NCI-H2081 treated with DMSO at 0.1 percent for 48 hours (cell line): ENCODE results near the gene TCF7.

ENCODE experiments used
- DNase-seq: peaks from one replicate; lab custom pipeline; 2025; lab: John Stamatoyannopoulos, UW

The TCF7 gene

GRCh38 chr5:134177369-134178095 is 63.1 kb downstream of the TCF7 start:
- DNase-seq: no peak

DNA sequence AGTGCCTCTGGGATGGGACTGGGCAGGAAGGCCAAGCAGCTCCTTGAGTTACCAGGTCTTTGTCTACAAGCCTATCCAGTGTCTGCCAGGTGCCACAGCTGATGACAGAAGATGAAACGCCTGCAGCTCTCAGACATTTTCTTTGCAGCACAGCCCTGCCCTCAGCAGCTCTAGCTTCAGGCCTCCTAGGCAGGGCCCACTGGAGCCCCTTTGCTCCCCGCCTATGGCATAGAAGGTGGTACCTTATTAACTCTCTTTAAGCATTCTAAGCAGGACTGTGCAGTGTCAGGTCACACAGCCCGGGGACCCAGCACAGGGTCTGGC is 63.6 kb downstream of the TCF7 start:
- DNase-seq: no peak

DNA sequence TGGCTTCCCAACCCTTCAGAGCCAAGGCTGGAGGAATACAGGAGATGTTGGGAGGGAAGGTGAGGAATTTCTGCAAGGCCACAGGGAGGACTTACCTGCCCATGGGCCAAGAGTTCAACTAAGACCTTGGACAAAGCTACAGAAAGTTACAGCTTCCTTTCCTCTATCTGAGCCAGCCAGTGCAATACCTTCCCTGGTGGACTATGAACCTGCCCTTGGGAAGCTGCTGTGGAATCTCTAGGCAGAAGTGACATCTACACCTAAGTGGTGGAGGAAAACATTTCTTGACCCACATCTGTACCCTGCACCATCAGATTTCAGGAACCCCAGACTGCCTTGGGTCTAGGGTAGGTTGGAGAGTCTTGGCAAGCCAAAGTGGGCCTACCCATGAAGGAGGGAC is 69.0 kb downstream of the TCF7 start:
- DNase-seq: no peak

DNA sequence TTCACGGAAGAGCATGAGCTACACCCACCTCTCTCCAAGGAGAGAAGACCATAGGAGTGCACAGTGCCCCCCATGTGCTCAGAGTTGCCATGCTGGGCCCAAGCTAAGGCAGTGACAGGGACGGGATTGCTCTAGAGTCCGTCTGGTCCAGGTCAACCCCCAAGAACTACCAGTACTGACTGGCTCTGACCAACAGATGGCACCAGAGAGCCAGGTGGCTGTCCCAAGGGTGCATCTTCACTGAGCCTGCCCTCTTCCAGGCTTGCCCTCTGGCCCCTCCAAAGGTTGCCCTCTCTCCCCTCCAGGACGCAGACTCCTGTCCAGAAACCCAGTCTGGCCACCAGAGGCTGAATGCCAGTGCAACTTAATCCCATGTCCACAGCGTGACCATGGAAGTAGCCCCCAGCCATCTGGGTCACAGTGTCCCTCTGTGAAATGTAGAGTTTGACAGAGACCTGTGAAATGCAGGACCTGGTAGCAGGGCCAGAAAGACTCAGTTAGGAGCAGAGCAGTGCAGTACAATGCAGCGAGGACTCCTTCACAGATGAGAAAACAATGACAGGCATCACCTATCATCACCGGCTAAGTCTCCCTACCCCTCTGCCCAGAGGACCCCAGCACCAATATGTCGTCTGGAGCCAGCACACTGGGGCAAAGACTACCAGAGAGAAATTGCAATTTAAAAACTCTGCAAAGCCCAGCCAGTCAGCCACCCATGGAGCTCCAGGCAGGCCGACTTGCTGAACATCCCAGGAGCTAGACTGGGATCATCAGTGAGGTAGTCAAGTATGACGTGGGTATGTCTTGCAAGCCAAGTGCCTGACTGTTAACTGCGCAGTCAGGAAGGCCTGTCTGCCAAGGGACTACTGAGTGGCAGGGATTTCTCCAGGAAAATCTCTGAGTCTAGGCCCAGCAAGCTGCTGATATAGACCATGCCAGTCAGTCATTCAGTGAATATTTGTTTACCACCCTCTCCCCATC is 70.0 kb downstream of the TCF7 start:
- no peak for DNase-seq

- no peak for DNase-seq
Observed at GRCh38 chr5:134188092-134188491, 73.6 kb downstream of the TCF7 start.

GRCh38 chr5:134189031-134189430 is 74.5 kb downstream of the TCF7 start:
- no peak for DNase-seq

GRCh38 chr5:134195666-134196065 is 81.2 kb downstream of the TCF7 start:
- no peak for DNase-seq
